CD8-positive, alpha-beta memory T cell (primary cell): Measurements from ENCODE around the gene CACNB1. TPM values are rescaled to one million over a fixed set of nuclear protein-coding genes. Genes with fewer than 3 reads are reported as not detected.
A peak's percentile ranks its signal among the peaks of the same experiment; 100 is the strongest.
"Not testable (repeated sequence)": the region's sequence is repeated elsewhere in the genome, so short reads cannot be mapped to it uniquely, and the experiment has no call there.

Experiments used
- CTCF ChIA-PET: fragments of 350-600 bp; sonication (Branson Sonifier 250); formaldehyde crosslinking; loops from one replicate; lab custom pipeline; 2021; ENCODE audit warnings: antibody characterized with exemption; lab: Charles Lee
- POLR2A ChIA-PET: fragments of 350-600 bp; sonication (Branson Sonifier 250); formaldehyde crosslinking; loops from one replicate; lab custom pipeline; 2021; ENCODE audit warnings: antibody characterized with exemption; lab: Charles Lee
- DNase-seq, 5 donors: peaks; one replicate each; pipeline versions ENCODE4 v3.0.0 to v3.0.0-alpha.2; 2020 to 2022; ENCODE audit warnings: mixed read lengths in 1 of 5
- H3K27ac ChIP-seq: one replicate; pipeline ENCODE4 v1.7.0; 2013; ENCODE audit warnings: low read depth, mild to moderate bottlenecking, low read length, moderate library complexity
- H3K27me3 ChIP-seq: 2 replicates; pipeline ENCODE4 v1.7.0; 2013; ENCODE audit warnings: low read length, mild to moderate bottlenecking; ENCODE audit not compliant: insufficient read depth, poor library complexity, severe bottlenecking
- H3K36me3 ChIP-seq: 2 replicates; pipeline ENCODE4 v1.7.0; 2013; ENCODE audit warnings: mild to moderate bottlenecking, low read length, moderate library complexity; ENCODE audit not compliant: insufficient read depth
- H3K4me1 ChIP-seq: 2 replicates; pipeline ENCODE4 v1.7.0; 2013; ENCODE audit warnings: mild to moderate bottlenecking, low read length, moderate library complexity; ENCODE audit not compliant: insufficient read depth
- H3K4me3 ChIP-seq: 2 replicates; pipeline ENCODE4 v1.7.0; 2013; ENCODE audit warnings: mild to moderate bottlenecking, low read length
- H3K9me3 ChIP-seq: 2 replicates; pipeline ENCODE4 v1.7.0; 2013; ENCODE audit warnings: mild to moderate bottlenecking, low read length
- H3K27ac Mint-ChIP-seq, 8 donors: one replicate each; pipeline ENCODE4 v1.8.0; 2020 to 2021; ENCODE audit warnings: mixed read lengths in 8 of 8, mild to moderate bottlenecking in 6 of 8, inconsistent platforms in 3 of 8, moderate library complexity in 3 of 8
- H3K27me3 Mint-ChIP-seq, 2 donors: one replicate each; pipeline ENCODE4 v1.8.0; 2020 to 2021; ENCODE audit warnings: mixed read lengths in 2 of 2, mild to moderate bottlenecking in 1 of 2, moderate library complexity in 1 of 2
- H3K36me3 Mint-ChIP-seq, 3 donors: one replicate each; pipeline ENCODE4 v1.8.0; 2020 to 2021; ENCODE audit warnings: mixed read lengths in 3 of 3, inconsistent platforms in 1 of 3, mild to moderate bottlenecking in 1 of 3
- H3K4me1 Mint-ChIP-seq, 3 donors: one replicate each; pipeline ENCODE4 v1.8.0; 2020 to 2021; ENCODE audit warnings: mixed read lengths in 3 of 3, inconsistent platforms in 1 of 3, mild to moderate bottlenecking in 1 of 3
- H3K4me3 Mint-ChIP-seq, 7 donors: one replicate each; pipeline ENCODE4 v1.8.0; 2020 to 2021; ENCODE audit warnings: mixed read lengths in 7 of 7, mild to moderate bottlenecking in 6 of 7, moderate library complexity in 4 of 7, inconsistent platforms in 2 of 7
- H3K9me3 Mint-ChIP-seq, 5 donors: one replicate each; pipeline ENCODE4 v1.8.0; 2020 to 2022; ENCODE audit warnings: mixed read lengths in 5 of 5, mild to moderate bottlenecking in 3 of 5, moderate library complexity in 2 of 5, inconsistent platforms in 1 of 5
- polyA plus RNA-seq: library from polyadenylated mRNA; unstranded; fragments of 300-500 nt; fragmentation: Illumina TruSeq; gene quantifications from one replicate; pipeline ENCODE4 v1.2.3, GENCODE V29; 2021
- total RNA-seq, 2 experiments: library from RNA; stranded (reverse); gene quantifications; one replicate each; pipeline ENCODE4 v1.2.3, GENCODE V29; 2021

CACNB1 gene
- total and polyA plus RNA-seq, 3 experiments from 2014 or later: 2.7 to 12.3 (median 10.6) TPM

DNA sequence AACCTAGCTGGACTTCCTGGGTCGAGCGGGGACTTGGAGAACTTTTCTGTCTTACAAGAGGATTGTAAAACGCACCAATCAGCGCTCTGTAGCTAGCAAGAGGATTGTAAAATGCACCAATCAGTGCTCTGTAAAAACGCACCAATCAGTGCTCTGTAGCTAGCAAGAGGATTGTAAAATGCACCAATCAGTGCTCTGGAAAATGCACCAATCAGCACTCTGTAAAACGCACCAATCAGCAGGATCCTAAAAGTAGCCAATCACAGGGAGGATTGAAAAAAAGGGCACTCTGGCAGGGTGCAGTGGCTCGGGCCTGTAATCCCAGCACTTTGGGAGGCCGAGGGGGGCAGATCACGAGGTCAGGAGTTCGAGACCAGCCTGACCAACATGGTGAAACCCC lies 29.0 kb downstream of the CACNB1 start:
- H3K27me3 Mint-ChIP-seq, DNase-seq, H3K4me3 Mint-ChIP-seq, H3K4me3 ChIP-seq, H3K36me3 Mint-ChIP-seq, H3K27me3 ChIP-seq, H3K36me3 ChIP-seq, H3K27ac ChIP-seq, H3K9me3 Mint-ChIP-seq, H3K9me3 ChIP-seq: not testable (repeated sequence)
- H3K4me1 ChIP-seq: peaks cover 16% of the 10 kb centered on the region
- ChIA-PET CTCF (interaction anchor here (0.7 to 8.5 kb wide), 5 partner anchors 16 to 281 kb away, joined by 3 to 121 read pairs (median 4); partner anchors contain the start of gene PLXDC1), POLR2A (interaction anchor here (0.5 to 2.7 kb wide), 2 partner anchors 15 to 267 kb away, joined by 5 to 12 read pairs; no protein-coding TSS in a partner anchor)
- Mint-ChIP-seq H3K27ac (peak overlapping the region in 1 of 8 donors; percentile 33), H3K4me1 (peaks cover 31 to 56% (median 40%) of the 10 kb centered on the region in 3 donors)

DNA sequence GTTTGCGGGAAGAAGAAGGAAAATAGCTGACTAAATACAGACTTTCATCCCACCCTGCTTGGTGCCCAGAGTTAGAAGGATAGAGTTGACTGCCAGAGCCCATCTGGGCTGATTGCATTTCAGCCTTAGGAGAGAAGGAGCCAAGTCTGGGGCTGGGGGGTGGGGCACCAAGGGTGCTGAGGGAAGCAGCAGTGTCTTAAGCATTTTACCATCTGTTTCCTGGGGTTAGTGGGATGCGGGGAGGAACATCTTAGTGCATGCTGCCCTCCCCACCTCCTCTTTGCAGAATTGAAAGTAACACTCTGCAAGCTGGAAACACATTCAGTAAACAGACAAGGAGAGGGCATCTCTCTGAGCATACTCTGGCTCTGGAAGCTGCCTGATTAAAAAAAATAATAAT lies 30.0 kb downstream of the CACNB1 start:
- peak overlapping the region in 3 of 8 donors; percentile 0 to 66 (median 14) for H3K27ac Mint-ChIP-seq
- H3K36me3 ChIP-seq: no peaks in the 10 kb centered on the region
- peaks cover 16% of the 10 kb centered on the region for H3K4me1 ChIP-seq
- no peak overlapping the region for H3K27ac ChIP-seq
- H3K27me3 Mint-ChIP-seq: peaks cover 1 to 3% of the 10 kb centered on the region in 2 donors
- no peak overlapping the region for H3K4me3 ChIP-seq
- DNase-seq: peak in 1 of 5 donors; percentile 23
- ChIA-PET CTCF (interaction anchor here (1.4 to 8.5 kb wide), 4 partner anchors 7 to 184 kb away, joined by 3 to 121 read pairs (median 64); partner anchors contain the start of gene PLXDC1), POLR2A (interaction anchor here (0.6 to 2.7 kb wide), 4 partner anchors 11 to 168 kb away, joined by 3 to 12 read pairs (median 4); no protein-coding TSS in a partner anchor)
- H3K27me3 ChIP-seq: no peaks in the 10 kb centered on the region
- no peaks in the 10 kb centered on the region for H3K9me3 Mint-ChIP-seq
- peaks cover 31 to 47% (median 38%) of the 10 kb centered on the region in 3 donors for H3K4me1 Mint-ChIP-seq
- H3K36me3 Mint-ChIP-seq: peaks cover 0 to 5% (median 0%) of the 10 kb centered on the region in 3 donors
- no peaks in the 10 kb centered on the region for H3K9me3 ChIP-seq
- peak overlapping the region in 6 of 7 donors; percentile 5 to 78 (median 44) for H3K4me3 Mint-ChIP-seq

DNA sequence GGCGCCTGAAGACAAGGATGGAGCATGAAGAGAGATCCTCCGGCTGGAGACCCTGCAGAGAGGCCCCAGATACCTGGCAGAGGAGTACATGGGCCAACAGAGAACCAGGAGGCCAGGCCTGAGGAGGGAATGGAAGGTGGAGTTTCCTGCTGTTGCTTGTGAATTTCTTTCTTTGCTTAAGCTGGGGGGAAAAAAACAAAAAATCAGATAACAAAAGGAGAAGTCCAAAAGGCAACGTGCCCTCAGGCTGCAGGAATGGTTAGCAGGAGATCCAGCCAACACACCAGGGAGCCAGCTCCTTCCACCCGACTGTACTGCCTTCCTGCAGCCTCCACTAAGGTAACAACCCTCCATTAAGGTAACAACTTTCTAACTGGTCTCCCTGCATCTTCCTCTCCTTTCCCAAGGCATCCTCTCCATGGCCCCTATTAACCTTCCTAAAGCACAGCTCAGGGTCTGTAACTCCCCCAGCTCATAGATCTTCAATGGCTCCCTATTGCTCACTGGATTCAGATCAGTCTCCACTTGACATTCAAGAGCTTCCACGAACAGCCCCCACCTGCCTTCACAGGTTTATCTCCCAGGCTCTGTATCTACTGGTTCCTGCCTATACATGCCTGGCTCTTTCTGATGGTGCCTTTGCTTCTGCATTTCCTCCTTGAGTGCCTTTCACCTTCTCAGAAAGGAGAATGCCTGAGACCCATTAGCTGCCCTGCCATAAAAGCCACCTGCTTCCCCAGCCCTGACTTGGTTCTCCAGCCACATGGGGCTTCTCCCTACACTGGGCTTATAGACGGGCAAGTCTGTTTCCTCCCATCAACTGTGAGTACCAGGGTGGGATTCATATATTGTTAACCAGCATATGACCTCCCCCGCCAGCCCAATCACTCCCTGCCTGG lies 30.8 kb downstream of the CACNB1 start:
- no peak for DNase-seq
- peak overlapping the region in 3 of 8 donors; percentile 0 to 66 (median 14) for H3K27ac Mint-ChIP-seq
- peak overlapping the region; percentile 2 to 94 (median 57) for H3K4me3 Mint-ChIP-seq
- H3K36me3 Mint-ChIP-seq: peaks cover 0 to 5% (median 0%) of the 10 kb centered on the region in 3 donors
- peaks cover 0 to 3% of the 10 kb centered on the region in 2 donors for H3K27me3 Mint-ChIP-seq
- no peaks in the 10 kb centered on the region for H3K9me3 ChIP-seq
- H3K4me1 ChIP-seq: peaks cover 16% of the 10 kb centered on the region
- no peaks in the 10 kb centered on the region for H3K27me3 ChIP-seq
- ChIA-PET CTCF (interaction anchor here (0.7 to 8.5 kb wide), 7 partner anchors 8 to 183 kb away, joined by 3 to 121 read pairs (median 4); partner anchors contain the start of gene PLXDC1), POLR2A (interaction anchor here (0.6 to 2.7 kb wide), 4 partner anchors 10 to 29 kb away, joined by 3 to 12 read pairs (median 3); no protein-coding TSS in a partner anchor)
- peaks cover 31 to 41% (median 32%) of the 10 kb centered on the region in 3 donors for H3K4me1 Mint-ChIP-seq
- no peak overlapping the region for H3K27ac ChIP-seq
- H3K36me3 ChIP-seq: no peaks in the 10 kb centered on the region
- no peaks in the 10 kb centered on the region for H3K9me3 Mint-ChIP-seq
- no peak overlapping the region for H3K4me3 ChIP-seq

DNA sequence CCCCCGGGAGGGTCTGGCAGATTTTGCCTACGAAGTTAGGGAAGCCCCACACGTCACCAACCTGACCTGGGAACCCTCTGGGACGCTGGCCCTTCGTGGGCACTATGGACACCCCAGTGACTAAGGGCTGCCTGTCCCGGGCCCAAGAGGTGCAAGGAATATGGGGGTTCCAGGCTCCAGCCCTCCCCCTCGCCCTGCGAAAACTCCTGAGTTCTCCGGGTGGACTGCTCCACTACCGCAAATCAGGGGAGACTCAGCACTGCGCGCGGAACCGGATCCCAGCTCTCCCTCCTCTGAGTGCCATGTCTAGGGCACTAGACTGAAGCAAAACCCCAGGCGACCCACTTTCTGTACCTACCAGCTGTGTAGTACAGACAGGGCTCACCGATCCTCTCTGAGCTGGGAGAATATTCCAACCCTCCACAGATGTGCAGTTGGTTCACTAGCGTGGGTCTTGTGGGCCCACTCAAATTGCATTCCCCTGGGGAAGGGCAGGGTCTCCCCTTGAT lies 31.6 kb downstream of the CACNB1 start, which contains the start of gene ARL5C:
Gene ARL5C, minus strand, starts transcription at position 321 of the 509 bp plus-strand sequence. CDS start 401 bp downstream, outside the sequence.
- Histone ChIP-seq H3K4me1 (peaks cover 16% of the 10 kb centered on the region), H3K27ac (no peak within 1 kb of the TSS), H3K9me3 (no peaks in the 10 kb centered on the region), H3K36me3 (no peaks in the 10 kb centered on the region), H3K4me3 (peak within 1 kb of the TSS; percentile 92), H3K27me3 (no peaks in the 10 kb centered on the region)
- ChIA-PET CTCF (interaction anchor here (0.7 to 8.5 kb wide), 10 partner anchors 9 to 294 kb away, joined by 3 to 121 read pairs (median 12); partner anchors contain the start of gene PLXDC1), POLR2A (interaction anchor here (0.8 to 2.7 kb wide), 4 partner anchors 7 to 13 kb away, joined by 3 to 12 read pairs (median 6); no protein-coding TSS in a partner anchor)
- Mint-ChIP-seq H3K27ac (peak within 1 kb of the TSS in 7 of 8 donors; percentile 19 to 98 (median 82)), H3K36me3 (peaks cover 0 to 5% (median 0%) of the 10 kb centered on the region in 3 donors), H3K9me3 (no peaks in the 10 kb centered on the region), H3K4me3 (peak within 1 kb of the TSS; percentile 91 to 98 (median 94)), H3K4me1 (peaks cover 31 to 41% (median 32%) of the 10 kb centered on the region in 3 donors), H3K27me3 (peaks cover 0 to 3% of the 10 kb centered on the region in 2 donors)
- DNase-seq: no peak

DNA sequence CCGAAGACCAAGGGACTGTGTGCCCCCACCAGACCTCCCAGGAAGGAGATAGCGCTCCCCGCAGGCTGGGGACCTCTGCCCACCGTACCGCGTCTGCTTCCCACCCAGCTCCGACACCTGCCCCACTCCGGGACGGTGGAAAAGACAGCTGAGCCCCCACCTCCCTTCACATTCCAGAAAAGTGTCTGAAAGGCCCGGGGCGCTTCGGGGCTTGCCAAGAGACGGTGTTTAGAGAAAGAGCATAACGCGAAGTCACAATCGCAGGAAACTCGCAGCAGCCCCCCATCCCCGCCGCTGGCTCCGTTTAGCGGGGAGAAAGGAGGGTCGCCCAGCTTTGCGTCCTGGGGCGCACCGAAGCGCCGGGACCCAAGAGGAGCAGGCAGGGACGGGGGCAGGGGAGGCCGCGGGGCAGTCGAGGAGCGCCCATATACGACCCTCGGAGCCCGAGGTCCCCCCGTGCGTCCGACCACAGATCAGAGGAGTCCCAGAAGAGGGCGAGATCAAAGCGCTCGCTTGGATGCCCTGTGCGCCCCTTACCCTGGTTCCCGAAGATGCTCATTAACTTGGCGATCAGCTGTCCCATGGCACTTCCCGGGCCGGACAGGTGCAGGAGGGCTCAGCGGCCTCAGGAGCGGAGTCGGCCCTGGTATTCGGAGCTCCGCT lies 32.2 kb downstream of the CACNB1 start:
- H3K36me3 Mint-ChIP-seq: peaks cover 0 to 5% (median 0%) of the 10 kb centered on the region in 3 donors
- DNase-seq: no peak
- H3K4me1 Mint-ChIP-seq: peaks cover 31 to 41% (median 32%) of the 10 kb centered on the region in 3 donors
- ChIA-PET CTCF (interaction anchor here (0.6 to 8.5 kb wide), 56 partner anchors 9 to 400 kb away, joined by 3 to 121 read pairs (median 4); partner anchors contain the start of genes FBXO47, LASP1, PLXDC1 and RPL19), POLR2A (interaction anchor here (0.5 to 1.6 kb wide), 12 partner anchors 8 to 312 kb away, joined by 3 to 18 read pairs (median 4); partner anchors contain the start of genes RPL19 and RPL23)
- Histone ChIP-seq H3K27me3 (no peaks in the 10 kb centered on the region), H3K4me3 (peak overlapping the region; percentile 92), H3K27ac (no peak overlapping the region), H3K4me1 (peaks cover 16% of the 10 kb centered on the region), H3K9me3 (no peaks in the 10 kb centered on the region), H3K36me3 (no peaks in the 10 kb centered on the region)
- no peaks in the 10 kb centered on the region for H3K9me3 Mint-ChIP-seq
- H3K27ac Mint-ChIP-seq: peak overlapping the region in 7 of 8 donors; percentile 19 to 98 (median 82)
- H3K27me3 Mint-ChIP-seq: peaks cover 0 to 3% of the 10 kb centered on the region in 2 donors
- peak overlapping the region; percentile 91 to 98 (median 94) for H3K4me3 Mint-ChIP-seq

DNA sequence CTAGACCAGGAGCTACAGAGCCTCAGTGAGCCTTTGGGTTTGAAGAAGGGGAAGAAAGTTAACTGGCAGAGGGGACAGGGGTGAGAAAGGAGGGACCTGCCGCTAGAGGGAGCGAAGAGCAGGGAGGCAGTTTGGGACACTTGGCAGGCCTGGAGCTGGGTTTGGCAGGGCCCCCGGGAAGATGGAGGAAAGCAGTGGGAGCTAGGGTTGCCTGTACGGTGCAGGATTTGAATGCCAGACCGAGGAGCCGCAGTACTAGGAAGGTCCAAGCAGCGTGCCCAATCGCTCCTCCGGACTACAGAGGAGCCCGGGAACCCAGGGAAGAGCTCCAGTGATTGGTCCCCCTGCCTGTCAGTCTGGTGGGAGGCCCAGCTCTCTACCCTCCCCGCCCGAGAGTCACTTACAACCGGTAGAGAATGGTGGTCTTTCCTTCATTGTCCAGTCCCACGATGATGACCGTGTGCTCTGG lies 32.8 kb downstream of the CACNB1 start:
- H3K27ac Mint-ChIP-seq: peak overlapping the region in 7 of 8 donors; percentile 19 to 98 (median 82)

More for the DNA sequence above, 32.8 kb downstream of the CACNB1 start:
- no peaks in the 10 kb centered on the region for H3K36me3 ChIP-seq
- Mint-ChIP-seq H3K4me3 (peak overlapping the region; percentile 91 to 98 (median 94)), H3K36me3 (peaks cover 0 to 5% (median 0%) of the 10 kb centered on the region in 3 donors), H3K9me3 (no peaks in the 10 kb centered on the region), H3K4me1 (peaks cover 31 to 41% (median 32%) of the 10 kb centered on the region in 3 donors), H3K27me3 (peaks cover 0 to 3% of the 10 kb centered on the region in 2 donors)
- peak; percentile 62 to 85 (median 79) for DNase-seq
- no peaks in the 10 kb centered on the region for H3K9me3 ChIP-seq
- POLR2A ChIA-PET: interaction anchor here (0.5 to 1.6 kb wide), 12 partner anchors 9 to 311 kb away, joined by 3 to 18 read pairs (median 4); partner anchors contain the start of genes LASP1NB, RPL19 and RPL23
- peaks cover 16% of the 10 kb centered on the region for H3K4me1 ChIP-seq
- H3K4me3 ChIP-seq: peak overlapping the region; percentile 92
- H3K27ac ChIP-seq: no peak overlapping the region
- H3K27me3 ChIP-seq: no peaks in the 10 kb centered on the region
- CTCF ChIA-PET: interaction anchor here (0.6 to 8.5 kb wide), 58 partner anchors 9 to 400 kb away, joined by 3 to 121 read pairs (median 4); partner anchors contain the start of genes FBXO47, LASP1, PLXDC1 and RPL19
